Immature natural killer cell (primary cell): Measurements from ENCODE around the gene SUPT3H. TPM values are rescaled to one million over a fixed set of nuclear protein-coding genes. Genes with fewer than 3 reads are reported as not detected.

Experiments
- DNase-seq, 3 donors: peaks; one replicate each; pipeline ENCODE4 v3.0.0; 2022; ENCODE audit warnings: mixed read lengths in 1 of 3
- H3K27ac Mint-ChIP-seq, 6 donors: one replicate each; pipeline ENCODE4 v1.8.0; 2020; ENCODE audit warnings: mixed read lengths in 6 of 6, mild to moderate bottlenecking in 5 of 6, inconsistent platforms in 4 of 6, moderate library complexity in 3 of 6
- H3K27me3 Mint-ChIP-seq, 3 donors: one replicate each; pipeline ENCODE4 v1.8.0; 2020 to 2021; ENCODE audit warnings: low read depth in 3 of 3, mild to moderate bottlenecking in 3 of 3, mixed read lengths in 3 of 3, moderate library complexity in 3 of 3, inconsistent platforms in 1 of 3
- H3K36me3 Mint-ChIP-seq, 3 donors: one replicate each; pipeline ENCODE4 v1.8.0; 2020; ENCODE audit warnings: mixed read lengths in 3 of 3, inconsistent platforms in 2 of 3, mild to moderate bottlenecking in 2 of 3
- H3K4me1 Mint-ChIP-seq, 2 donors: one replicate each; pipeline ENCODE4 v1.8.0; 2020; ENCODE audit warnings: inconsistent platforms in 2 of 2, mild to moderate bottlenecking in 2 of 2, mixed read lengths in 2 of 2, moderate library complexity in 1 of 2
- H3K4me3 Mint-ChIP-seq, 5 donors: one replicate each; pipeline ENCODE4 v1.8.0; 2020; ENCODE audit warnings: mild to moderate bottlenecking in 5 of 5, mixed read lengths in 5 of 5, inconsistent platforms in 3 of 5, moderate library complexity in 3 of 5
- H3K9me3 Mint-ChIP-seq, 6 donors: one replicate each; pipeline ENCODE4 v1.8.0; 2020; ENCODE audit warnings: mild to moderate bottlenecking in 6 of 6, mixed read lengths in 6 of 6, inconsistent platforms in 4 of 6, moderate library complexity in 3 of 6
- polyA plus RNA-seq, 3 donors: library from polyadenylated mRNA; unstranded; fragments of 300-500 nt; fragmentation: Illumina TruSeq; gene quantifications; one replicate each; pipeline ENCODE4 v1.2.3, GENCODE V29; 2021

Gene SUPT3H
- polyA plus RNA-seq, 3 donors from 2014 or later: 3.4 to 12.5 (median 8.8) TPM

DNA sequence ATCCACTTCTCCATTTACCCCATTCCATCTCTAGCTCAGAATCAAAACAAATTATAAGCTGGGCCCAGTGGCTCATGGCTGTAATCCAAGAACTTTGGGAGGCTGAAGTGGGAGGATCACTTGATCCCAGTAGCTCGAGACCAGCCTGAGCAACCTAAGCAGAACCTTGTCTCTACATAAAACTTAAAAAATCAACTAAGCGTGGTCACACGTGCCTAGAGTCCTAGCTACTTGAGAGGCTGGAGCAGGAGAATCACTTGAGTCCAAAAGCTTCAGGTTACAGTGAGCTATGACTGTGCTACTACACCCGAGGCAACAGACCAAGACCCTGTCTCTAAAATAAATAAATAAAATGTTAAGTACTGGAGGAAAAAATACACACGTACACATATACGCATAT, 124.3 kb downstream of the SUPT3H start:
- H3K4me1 Mint-ChIP-seq: no peaks in the 10 kb centered on the region
- H3K27me3 Mint-ChIP-seq: no peaks in the 10 kb centered on the region
- H3K27ac Mint-ChIP-seq: peak overlapping the region in 1 of 6 donors; percentile 55
- H3K4me3 Mint-ChIP-seq: no peak overlapping the region
- no peak for DNase-seq
- H3K9me3 Mint-ChIP-seq: no peaks in the 10 kb centered on the region
- H3K36me3 Mint-ChIP-seq: no peaks in the 10 kb centered on the region

DNA sequence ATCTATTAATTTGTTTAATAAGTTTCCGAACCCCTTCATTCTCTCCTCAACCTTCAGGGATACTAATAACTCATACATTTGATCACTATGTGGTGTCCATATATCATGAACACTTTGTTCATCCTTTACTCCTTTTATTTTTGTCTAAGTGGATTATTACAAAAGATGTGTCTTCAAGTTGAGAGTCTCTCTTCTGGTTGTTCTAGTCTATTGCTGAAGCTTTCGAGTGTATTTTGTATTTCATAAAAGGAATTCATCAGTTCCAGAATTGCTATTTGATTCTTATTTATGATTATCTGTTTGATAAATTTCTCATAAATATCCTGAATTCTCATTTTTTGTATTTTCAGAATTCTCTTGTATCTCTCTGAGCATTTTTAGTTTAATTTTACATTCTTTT, 146.1 kb downstream of the SUPT3H start:
- Mint-ChIP-seq H3K27me3 (peaks cover 2 to 3% (median 3%) of the 10 kb centered on the region in 3 donors), H3K4me3 (no peak overlapping the region), H3K27ac (no peak overlapping the region), H3K9me3 (peaks cover 9 to 21% (median 17%) of the 10 kb centered on the region in 6 donors), H3K4me1 (no peaks in the 10 kb centered on the region), H3K36me3 (peaks cover 11 to 19% (median 18%) of the 10 kb centered on the region in 3 donors)
- DNase-seq: no peak

DNA sequence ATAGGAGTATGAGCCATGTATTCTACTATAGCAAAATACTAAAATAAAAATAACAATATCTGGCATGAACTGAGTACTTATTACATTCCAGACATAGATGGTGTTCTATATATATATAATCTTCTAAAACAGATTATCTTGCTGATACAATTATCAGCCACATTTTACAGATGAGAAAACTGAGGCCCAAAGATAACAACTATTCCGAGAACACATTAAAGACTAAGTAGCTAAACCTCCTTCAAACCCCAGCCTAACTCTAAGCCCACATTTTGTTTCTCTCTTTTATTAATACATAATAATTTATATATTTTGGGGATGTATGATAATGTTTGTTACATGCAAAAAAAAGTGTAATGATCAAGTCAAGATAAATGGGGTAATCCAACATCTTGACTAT, 148.3 kb downstream of the SUPT3H start:
- Mint-ChIP-seq H3K4me3 (no peak overlapping the region), H3K27me3 (peaks cover 0 to 3% (median 2%) of the 10 kb centered on the region in 3 donors), H3K36me3 (peaks cover 11 to 19% (median 18%) of the 10 kb centered on the region in 3 donors), H3K27ac (no peak overlapping the region), H3K9me3 (peaks cover 9 to 21% (median 17%) of the 10 kb centered on the region in 6 donors), H3K4me1 (no peaks in the 10 kb centered on the region)
- no peak for DNase-seq

DNA sequence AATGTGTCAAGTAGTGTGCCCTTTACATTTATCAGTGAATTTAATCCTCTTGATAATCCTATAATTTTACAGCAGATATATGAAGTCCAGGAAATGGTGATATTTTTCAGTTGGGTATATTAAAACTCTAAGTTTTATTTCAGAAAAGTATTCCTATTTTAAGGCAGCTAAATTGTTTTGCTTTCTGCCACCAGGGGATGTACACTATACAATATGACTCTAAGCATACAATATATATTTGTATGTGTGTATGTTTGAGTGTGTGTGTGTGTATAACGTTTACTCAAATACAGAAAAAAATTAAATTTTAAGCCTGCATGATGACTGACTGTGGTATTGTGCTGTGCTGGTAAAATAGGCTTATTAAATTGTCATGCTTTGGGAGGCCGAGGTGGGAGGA, 151.7 kb downstream of the SUPT3H start:
- Mint-ChIP-seq H3K4me1 (no peaks in the 10 kb centered on the region), H3K36me3 (peaks cover under 1 to 3% (median 2%) of the 10 kb centered on the region in 3 donors), H3K9me3 (peaks cover 2 to 3% (median 3%) of the 10 kb centered on the region in 6 donors), H3K27me3 (peaks cover 0 to 3% (median 2%) of the 10 kb centered on the region in 3 donors), H3K4me3 (no peak overlapping the region), H3K27ac (no peak overlapping the region)
- DNase-seq: no peak

DNA sequence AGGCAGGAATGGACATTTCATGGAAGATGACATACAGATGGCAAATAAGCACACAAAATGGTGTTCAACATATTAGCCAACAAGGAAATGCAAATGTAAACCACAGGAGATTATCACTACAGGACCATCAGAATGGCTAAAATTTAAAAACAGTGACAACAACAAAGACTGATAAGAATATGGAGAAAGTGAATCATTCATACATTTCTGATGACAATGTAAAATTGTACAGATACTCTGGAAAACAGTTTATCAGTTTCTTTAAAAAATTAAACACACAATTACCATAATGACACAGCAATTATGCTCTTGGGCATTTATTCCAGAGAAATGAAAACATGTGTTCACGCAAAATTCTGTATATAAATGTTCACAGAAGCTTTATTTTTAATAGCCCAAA, 155.4 kb downstream of the SUPT3H start:
- H3K4me1 Mint-ChIP-seq: no peaks in the 10 kb centered on the region
- no peak for DNase-seq
- H3K27me3 Mint-ChIP-seq: peaks cover 0 to 5% (median 0%) of the 10 kb centered on the region in 3 donors
- H3K36me3 Mint-ChIP-seq: peaks cover 0 to 4% (median 0%) of the 10 kb centered on the region in 3 donors
- H3K27ac Mint-ChIP-seq: no peak overlapping the region
- H3K9me3 Mint-ChIP-seq: no peaks in the 10 kb centered on the region
- H3K4me3 Mint-ChIP-seq: no peak overlapping the region

DNA sequence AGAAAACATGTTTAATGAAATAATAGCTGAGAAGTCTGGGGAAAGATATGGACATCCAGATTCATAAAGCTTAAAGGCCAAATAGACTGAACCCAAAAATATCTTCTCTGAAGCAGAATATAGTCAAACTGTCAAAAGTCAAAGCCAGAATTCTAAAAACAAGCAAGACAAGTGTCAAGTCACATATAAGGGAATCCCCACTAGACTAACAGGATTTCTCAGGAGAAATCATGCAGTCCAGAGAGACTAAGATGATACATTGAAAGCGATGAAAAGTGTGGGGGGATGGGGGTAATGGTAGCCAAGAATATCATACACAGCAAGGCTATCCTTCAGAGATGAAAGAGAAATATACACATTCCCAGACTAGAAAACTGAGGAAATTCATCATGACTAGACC, 162.0 kb downstream of the SUPT3H start:
- peaks cover 0 to 4% (median 0%) of the 10 kb centered on the region in 3 donors for H3K27me3 Mint-ChIP-seq
- no peaks in the 10 kb centered on the region for H3K4me1 Mint-ChIP-seq
- no peak overlapping the region for H3K4me3 Mint-ChIP-seq
- H3K36me3 Mint-ChIP-seq: peaks cover 0 to 14% (median 10%) of the 10 kb centered on the region in 3 donors
- no peak overlapping the region for H3K27ac Mint-ChIP-seq
- H3K9me3 Mint-ChIP-seq: peaks cover 0 to 7% (median 0%) of the 10 kb centered on the region in 6 donors
- DNase-seq: no peak

DNA sequence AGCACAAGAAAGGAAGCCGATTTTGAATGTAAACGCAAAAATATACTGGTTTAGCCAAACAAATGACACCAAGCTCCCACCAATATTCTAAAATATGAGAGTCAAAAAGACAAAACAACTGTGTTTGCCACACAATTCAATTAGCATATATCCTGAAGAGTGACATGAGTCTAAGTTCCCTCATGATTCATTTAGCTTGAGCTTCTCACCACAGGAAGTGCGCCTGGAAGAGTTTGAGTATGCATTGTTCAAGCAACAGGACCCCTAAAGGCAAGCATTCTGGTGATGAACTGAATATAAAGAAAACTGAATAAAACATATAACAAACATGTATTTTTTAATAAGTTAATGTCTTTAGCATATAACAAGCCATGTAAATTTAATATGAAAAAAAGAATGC, 164.8 kb downstream of the SUPT3H start:
- H3K4me1 Mint-ChIP-seq: no peaks in the 10 kb centered on the region
- H3K27ac Mint-ChIP-seq: no peak overlapping the region
- peaks cover 0 to 4% (median 0%) of the 10 kb centered on the region in 3 donors for H3K27me3 Mint-ChIP-seq

DNA sequence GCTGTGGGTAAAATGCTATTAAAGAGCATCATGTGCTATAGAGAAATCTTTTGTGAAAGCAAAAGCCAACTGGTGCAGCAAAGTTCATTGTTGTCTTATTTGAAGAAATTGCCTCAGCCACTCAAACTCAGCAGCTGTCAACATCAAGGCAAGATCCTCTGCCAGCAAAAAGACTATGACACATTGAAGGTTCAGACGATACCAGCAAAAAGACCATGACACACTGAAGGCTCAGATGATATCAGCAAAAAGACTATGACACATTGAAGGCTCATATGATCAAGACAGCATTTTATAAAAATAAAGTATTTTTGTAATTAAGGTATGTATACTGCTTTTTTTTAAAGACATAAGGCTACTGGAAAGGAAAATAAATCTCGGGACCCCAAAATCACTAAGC, 168.0 kb downstream of the SUPT3H start:
- Mint-ChIP-seq H3K27ac (no peak overlapping the region), H3K27me3 (no peaks in the 10 kb centered on the region), H3K4me1 (no peaks in the 10 kb centered on the region), H3K36me3 (peaks cover 9 to 15% (median 9%) of the 10 kb centered on the region in 3 donors), H3K4me3 (no peak overlapping the region), H3K9me3 (peaks cover 0 to 13% (median 5%) of the 10 kb centered on the region in 6 donors)
- DNase-seq: no peak

More for the DNA sequence above, 164.8 kb downstream of the SUPT3H start:
- H3K4me3 Mint-ChIP-seq: no peak overlapping the region
- no peak for DNase-seq
- H3K9me3 Mint-ChIP-seq: peaks cover 0 to 17% (median 6%) of the 10 kb centered on the region in 6 donors
- H3K36me3 Mint-ChIP-seq: peaks cover 8 to 18% (median 17%) of the 10 kb centered on the region in 3 donors

DNA sequence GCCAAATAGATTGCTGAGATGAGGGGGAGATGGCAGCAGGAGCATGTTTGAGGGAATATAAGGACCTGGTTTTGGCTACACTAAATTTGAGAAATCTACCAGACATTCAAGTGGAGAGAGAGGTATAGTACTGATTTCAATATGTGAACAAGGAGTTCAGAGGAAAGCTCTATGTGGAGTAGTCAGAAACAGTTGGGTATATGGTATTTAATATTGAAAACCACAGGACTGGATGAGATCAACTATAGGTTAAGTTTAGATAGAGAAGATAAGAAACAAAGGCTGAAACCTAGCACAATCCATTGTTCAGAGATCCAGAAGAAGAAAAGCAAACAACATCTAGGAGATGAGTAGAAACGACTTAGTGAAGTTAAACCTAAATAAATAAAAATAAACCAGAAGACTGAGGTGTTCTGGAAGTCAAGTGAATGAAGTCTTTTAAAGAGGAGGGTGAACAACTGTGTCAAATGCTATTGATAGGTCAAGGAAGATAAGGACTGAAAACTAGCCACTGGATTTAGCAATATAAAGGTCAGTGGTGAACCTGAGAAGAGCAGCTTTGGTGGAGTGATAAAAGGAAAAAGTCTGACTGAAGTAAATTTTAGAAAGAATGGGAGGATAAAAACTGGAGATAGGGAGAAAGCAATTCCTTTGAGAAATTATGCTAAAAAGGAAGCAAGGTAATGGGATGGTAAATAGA, 170.8 kb downstream of the SUPT3H start:
- DNase-seq: no peak
- no peak overlapping the region for H3K27ac Mint-ChIP-seq
- no peaks in the 10 kb centered on the region for H3K27me3 Mint-ChIP-seq
- peaks cover 3 to 15% (median 9%) of the 10 kb centered on the region in 3 donors for H3K36me3 Mint-ChIP-seq
- no peaks in the 10 kb centered on the region for H3K4me1 Mint-ChIP-seq
- H3K9me3 Mint-ChIP-seq: peaks cover 0 to 12% (median 5%) of the 10 kb centered on the region in 6 donors
- H3K4me3 Mint-ChIP-seq: no peak overlapping the region

DNA sequence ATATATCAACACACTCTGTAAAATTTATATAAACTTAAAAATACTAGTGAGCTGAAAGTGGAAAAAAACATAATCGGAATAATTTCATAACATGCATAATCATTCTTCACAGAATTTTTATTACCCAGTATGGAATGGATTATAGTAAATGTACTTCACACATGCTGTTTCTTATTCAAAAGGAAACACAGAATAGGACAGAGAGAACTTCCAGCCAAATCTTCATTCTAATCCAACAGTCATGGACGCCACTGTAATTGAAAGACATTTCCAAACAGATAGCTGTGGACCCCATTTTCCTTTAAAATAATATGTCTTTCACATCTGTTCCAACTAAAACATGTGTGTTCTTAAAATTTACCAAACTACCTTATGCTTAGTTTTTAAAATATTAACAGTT, 176.2 kb downstream of the SUPT3H start:
- Mint-ChIP-seq H3K27me3 (no peaks in the 10 kb centered on the region), H3K36me3 (no peaks in the 10 kb centered on the region), H3K4me1 (no peaks in the 10 kb centered on the region), H3K4me3 (no peak overlapping the region), H3K27ac (no peak overlapping the region), H3K9me3 (no peaks in the 10 kb centered on the region)
- no peak for DNase-seq

DNA sequence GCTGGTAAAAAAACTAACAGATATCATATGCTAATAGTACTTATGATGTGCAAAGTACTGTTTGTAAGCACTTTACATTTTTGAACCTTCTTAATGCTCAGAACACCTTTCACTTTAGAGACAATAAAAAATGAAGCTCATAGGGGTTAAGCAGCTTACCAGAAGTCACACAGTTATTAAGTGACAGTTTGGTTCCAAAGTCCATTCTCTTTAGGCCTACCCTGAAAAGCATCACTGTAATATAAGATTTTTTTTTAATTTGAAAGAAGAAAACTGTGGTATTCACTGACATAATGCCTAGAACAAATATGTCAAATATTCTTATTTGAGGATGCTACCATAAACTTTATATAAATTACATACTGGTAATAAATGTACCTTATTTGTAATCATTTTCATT, 177.2 kb downstream of the SUPT3H start:
- DNase-seq: no peak
- no peaks in the 10 kb centered on the region for H3K9me3 Mint-ChIP-seq
- H3K27me3 Mint-ChIP-seq: no peaks in the 10 kb centered on the region
- H3K4me1 Mint-ChIP-seq: no peaks in the 10 kb centered on the region
- H3K4me3 Mint-ChIP-seq: no peak overlapping the region
- H3K27ac Mint-ChIP-seq: no peak overlapping the region
- H3K36me3 Mint-ChIP-seq: no peaks in the 10 kb centered on the region

DNA sequence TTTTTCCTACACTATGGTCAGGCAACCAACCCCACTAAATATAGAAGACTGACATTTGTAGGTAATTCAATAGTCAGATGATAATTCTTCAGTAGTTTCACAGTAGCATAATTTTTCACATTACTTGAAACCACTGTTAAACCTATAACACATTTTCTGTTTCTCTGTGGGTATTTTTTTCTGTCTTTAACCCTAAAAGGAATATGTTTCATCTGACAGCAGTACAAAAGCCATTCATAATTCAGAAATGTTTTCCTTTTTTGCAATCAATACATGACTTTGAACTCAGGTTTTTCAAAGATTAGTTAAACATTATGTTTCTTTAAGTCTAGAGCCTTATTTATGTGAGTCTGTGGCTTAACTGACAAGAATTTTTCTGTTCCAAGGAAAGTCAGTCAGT, 178.2 kb downstream of the SUPT3H start:
- no peaks in the 10 kb centered on the region for H3K9me3 Mint-ChIP-seq
- H3K27ac Mint-ChIP-seq: no peak overlapping the region
- no peaks in the 10 kb centered on the region for H3K27me3 Mint-ChIP-seq
- no peaks in the 10 kb centered on the region for H3K36me3 Mint-ChIP-seq
- no peak for DNase-seq
- H3K4me1 Mint-ChIP-seq: no peaks in the 10 kb centered on the region
- H3K4me3 Mint-ChIP-seq: no peak overlapping the region

DNA sequence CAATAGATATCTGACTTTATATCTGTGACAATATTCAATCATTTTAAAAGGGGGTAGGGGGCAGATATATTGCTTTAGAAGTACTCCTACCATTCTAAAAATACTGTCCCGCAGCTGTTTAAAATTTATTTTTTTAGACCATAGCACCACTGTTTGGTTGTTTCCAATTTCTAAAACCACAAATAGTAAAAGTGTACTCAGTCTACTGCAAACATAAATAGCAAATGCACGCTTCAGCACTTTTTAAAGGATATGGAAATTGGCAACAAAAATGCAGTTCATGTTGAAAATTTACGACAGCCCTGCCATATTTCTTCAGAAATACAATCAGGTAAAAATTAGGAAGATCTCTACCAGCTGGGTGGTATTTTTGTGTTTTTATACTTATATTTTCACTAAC, 181.6 kb downstream of the SUPT3H start:
- Mint-ChIP-seq H3K9me3 (no peaks in the 10 kb centered on the region), H3K36me3 (no peaks in the 10 kb centered on the region), H3K4me3 (no peak overlapping the region), H3K27me3 (no peaks in the 10 kb centered on the region), H3K4me1 (no peaks in the 10 kb centered on the region), H3K27ac (no peak overlapping the region)
- DNase-seq: no peak

DNA sequence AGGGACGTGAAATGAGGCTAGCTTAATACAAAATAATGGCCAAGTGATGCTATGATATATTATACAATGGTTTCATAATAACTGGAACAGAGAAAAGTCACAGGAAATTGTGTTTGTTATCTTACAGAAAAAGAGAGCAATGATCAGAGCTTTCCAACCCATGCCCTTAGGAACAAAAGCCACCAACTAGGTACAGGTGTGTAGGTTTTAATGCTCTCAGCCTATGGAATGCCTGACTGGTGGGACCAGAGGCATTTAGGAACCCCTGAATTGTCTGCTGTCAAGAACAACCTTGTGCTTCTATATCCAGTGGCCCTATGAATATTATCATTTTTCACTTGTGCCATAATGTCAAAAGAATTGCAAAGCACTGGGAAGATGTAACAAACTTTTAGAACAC, 182.6 kb downstream of the SUPT3H start:
- no peak overlapping the region for H3K4me3 Mint-ChIP-seq
- DNase-seq: no peak
- H3K4me1 Mint-ChIP-seq: no peaks in the 10 kb centered on the region
- no peak overlapping the region for H3K27ac Mint-ChIP-seq
- no peaks in the 10 kb centered on the region for H3K9me3 Mint-ChIP-seq
- no peaks in the 10 kb centered on the region for H3K27me3 Mint-ChIP-seq
- no peaks in the 10 kb centered on the region for H3K36me3 Mint-ChIP-seq

DNA sequence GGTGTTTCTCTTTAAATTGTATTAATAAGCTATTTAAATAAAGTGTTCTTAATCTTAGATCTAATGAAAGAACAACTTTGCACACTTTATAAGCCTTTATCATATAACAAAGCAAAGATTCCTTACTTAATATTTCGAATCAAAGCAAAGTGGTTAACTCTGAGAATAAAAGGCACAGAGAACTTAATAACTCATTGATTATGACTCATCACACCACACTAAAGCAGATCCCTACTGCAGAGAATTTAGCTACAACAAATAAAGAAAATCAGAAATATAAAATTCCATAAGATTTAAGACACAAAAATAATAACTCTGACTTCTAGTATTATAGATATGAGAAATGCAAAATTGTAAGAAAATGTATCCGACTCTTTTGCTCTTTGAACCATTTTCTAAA, 185.2 kb downstream of the SUPT3H start:
- H3K4me3 Mint-ChIP-seq: no peak overlapping the region
- no peak for DNase-seq
- peaks cover 0 to 7% of the 10 kb centered on the region in 2 donors for H3K4me1 Mint-ChIP-seq
- H3K27ac Mint-ChIP-seq: no peak overlapping the region
- H3K27me3 Mint-ChIP-seq: no peaks in the 10 kb centered on the region
- H3K36me3 Mint-ChIP-seq: no peaks in the 10 kb centered on the region
- no peaks in the 10 kb centered on the region for H3K9me3 Mint-ChIP-seq
